ENCODE results near the gene RHO. TPM values are rescaled to one million over a fixed set of nuclear protein-coding genes. Genes with fewer than 3 reads are reported as not detected.
"Not testable (repeated sequence)": the region's sequence is repeated elsewhere in the genome, so short reads cannot be mapped to it uniquely, and the experiment has no call there.

The RHO gene
- total and polyA plus RNA-seq, 2 experiments from 2014 or later = 0.19 TPM; not detected in 1

DNA sequence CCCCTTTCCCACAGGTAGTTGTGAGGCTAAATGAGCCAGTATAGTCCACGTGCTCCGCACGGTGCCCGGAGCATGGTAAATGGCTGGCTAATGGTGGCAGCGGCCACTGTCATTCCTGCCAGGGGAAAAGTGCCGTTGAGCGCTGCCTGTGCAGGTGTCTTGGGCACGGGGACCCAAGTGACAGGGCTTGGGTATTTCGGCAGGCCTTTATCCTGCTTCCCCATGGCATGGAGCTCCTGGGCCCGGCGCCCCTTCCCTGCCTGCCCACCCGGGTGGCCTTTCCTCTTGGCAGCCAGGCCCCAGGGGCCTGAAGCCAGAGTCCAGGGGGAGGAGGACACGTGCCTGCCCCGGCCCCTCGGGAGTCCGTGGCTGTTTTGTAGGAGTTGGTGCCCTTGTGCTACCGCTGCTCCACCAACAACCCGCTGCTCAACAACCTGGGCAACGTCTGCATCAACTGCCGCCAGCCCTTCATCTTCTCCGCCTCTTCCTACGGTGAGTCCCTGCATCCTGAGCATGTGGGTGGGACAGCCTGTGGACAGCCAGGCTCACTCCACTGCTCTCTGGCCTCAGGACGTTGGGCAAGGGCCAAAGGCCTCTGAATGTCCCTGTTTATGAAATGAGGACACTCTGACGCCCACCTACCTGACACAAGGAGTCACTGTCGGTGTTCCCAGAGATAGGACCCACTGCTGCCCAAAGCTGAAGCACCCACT, 13.2 kb upstream of the RHO start:
- 89% methylated on average over 16 of the region's 25 CpGs for WGBS (ENCODE audit: low lambda C conversion rate, missing lambda C conversion rate)
- H3K27ac ChIP-seq; H3K4me3 ChIP-seq; H3K36me3 ChIP-seq (replicated peaks; ENCODE audit: insufficient read depth, low read depth); H4K20me1 ChIP-seq (ENCODE audit: insufficient read depth, poor library complexity, severe bottlenecking); H2AFZ ChIP-seq; H3K79me2 ChIP-seq; H3K4me1 ChIP-seq (ENCODE audit: insufficient read depth); H3K9me2 ChIP-seq (replicated peaks; ENCODE audit: insufficient read depth); H3K27me3 ChIP-seq; DNase-seq (ENCODE audit: low spot score); H3K4me2 ChIP-seq; H3K9me3 ChIP-seq (ENCODE audit: low read depth): not testable (repeated sequence)

DNA sequence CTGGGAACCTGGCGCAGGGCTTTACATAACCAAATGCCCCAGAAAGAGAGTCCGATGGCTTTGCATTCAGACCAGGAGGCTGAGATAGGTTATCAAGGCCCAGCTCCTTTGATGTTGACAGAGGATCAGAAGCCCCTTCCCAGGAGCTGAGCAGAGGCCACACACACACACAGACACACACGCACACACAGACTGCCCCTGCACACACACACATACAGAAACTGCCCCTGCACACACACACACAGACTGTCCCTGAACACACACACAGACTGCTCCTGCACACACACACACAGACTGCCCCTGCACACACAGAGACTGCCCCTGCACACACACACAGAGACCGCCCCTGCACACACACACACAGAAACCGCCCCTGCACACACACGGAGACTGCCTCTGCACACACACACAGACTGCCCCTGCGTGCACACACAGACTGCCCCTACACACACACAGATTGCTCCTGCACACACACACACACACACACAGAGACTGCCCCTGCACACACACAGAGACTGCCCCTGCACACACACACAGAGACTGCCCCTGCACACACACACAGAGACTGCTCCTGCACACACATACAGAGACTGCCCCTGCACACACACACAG, 12.5 kb upstream of the RHO start:
- not testable (repeated sequence) for H3K27ac ChIP-seq; DNase-seq (ENCODE audit: low spot score); H3K9me3 ChIP-seq (ENCODE audit: low read depth); H3K27me3 ChIP-seq; H4K20me1 ChIP-seq (ENCODE audit: insufficient read depth, poor library complexity, severe bottlenecking); H3K4me3 ChIP-seq; H3K79me2 ChIP-seq; H3K36me3 ChIP-seq (replicated peaks; ENCODE audit: insufficient read depth, low read depth); H3K9me2 ChIP-seq (replicated peaks; ENCODE audit: insufficient read depth); H3K4me2 ChIP-seq; H3K4me1 ChIP-seq (ENCODE audit: insufficient read depth); H2AFZ ChIP-seq
- 83% methylated on average over 5 of the region's 7 CpGs for WGBS (ENCODE audit: low lambda C conversion rate, missing lambda C conversion rate)

DNA sequence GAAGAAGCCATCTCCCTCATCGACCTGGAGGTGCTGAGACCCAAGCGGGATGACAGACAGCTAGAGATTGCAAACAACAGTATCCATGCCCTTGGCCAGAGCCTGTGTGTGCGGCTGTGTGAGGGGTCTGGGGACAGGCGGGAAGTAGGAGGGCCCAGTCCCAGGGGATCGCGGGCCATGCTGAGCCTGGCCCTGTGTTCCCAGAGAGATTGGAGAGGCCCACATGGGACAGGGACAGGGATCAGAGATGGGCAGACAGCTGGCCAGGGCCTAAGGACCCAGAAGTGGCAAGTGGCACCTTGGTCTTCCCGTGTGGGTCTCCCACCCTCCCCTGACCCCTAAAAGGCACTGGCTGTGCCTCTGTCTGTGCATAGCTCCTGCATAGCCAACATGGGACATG, 10.9 kb upstream of the RHO start:
- 90% methylated on average over 7 of the region's 7 CpGs for WGBS (ENCODE audit: low lambda C conversion rate, missing lambda C conversion rate)
- H3K27me3 ChIP-seq = no peaks in the 10 kb centered on the region
- H4K20me1 ChIP-seq (ENCODE audit: insufficient read depth, poor library complexity, severe bottlenecking) = no peaks in the 10 kb centered on the region
- H3K79me2 ChIP-seq = no peaks in the 10 kb centered on the region
- no peak overlapping the region for H3K4me3 ChIP-seq
- H2AFZ ChIP-seq = no peak overlapping the region
- no peaks in the 10 kb centered on the region for H3K9me2 ChIP-seq (replicated peaks; ENCODE audit: insufficient read depth)
- no peaks in the 10 kb centered on the region for H3K9me3 ChIP-seq (ENCODE audit: low read depth)
- TF ChIP-seq EZH2phosphoT487 (IDR thresholded peaks at IDR 0.05; ENCODE audit: low read depth, severe bottlenecking, unreplicated experiment) = no peak
- no peak for TF ChIP-seq EZH2 (IDR thresholded peaks at IDR 0.05; ENCODE audit: borderline replicate concordance)
- TF ChIP-seq, protein P1, sequence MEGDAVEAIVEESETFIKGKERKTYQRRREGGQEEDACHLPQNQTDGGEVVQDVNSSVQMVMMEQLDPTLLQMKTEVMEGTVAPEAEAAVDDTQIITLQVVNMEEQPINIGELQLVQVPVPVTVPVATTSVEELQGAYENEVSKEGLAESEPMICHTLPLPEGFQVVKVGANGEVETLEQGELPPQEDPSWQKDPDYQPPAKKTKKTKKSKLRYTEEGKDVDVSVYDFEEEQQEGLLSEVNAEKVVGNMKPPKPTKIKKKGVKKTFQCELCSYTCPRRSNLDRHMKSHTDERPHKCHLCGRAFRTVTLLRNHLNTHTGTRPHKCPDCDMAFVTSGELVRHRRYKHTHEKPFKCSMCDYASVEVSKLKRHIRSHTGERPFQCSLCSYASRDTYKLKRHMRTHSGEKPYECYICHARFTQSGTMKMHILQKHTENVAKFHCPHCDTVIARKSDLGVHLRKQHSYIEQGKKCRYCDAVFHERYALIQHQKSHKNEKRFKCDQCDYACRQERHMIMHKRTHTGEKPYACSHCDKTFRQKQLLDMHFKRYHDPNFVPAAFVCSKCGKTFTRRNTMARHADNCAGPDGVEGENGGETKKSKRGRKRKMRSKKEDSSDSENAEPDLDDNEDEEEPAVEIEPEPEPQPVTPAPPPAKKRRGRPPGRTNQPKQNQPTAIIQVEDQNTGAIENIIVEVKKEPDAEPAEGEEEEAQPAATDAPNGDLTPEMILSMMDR (IDR thresholded peaks at IDR 0.05; ENCODE audit: poor library complexity) = no peak
- H3K27ac ChIP-seq = no peak overlapping the region
- H3K4me1 ChIP-seq (ENCODE audit: insufficient read depth) = no peaks in the 10 kb centered on the region
- no peak overlapping the region for H3K4me2 ChIP-seq
- no peaks in the 10 kb centered on the region for H3K36me3 ChIP-seq (replicated peaks; ENCODE audit: insufficient read depth, low read depth)
- DNase-seq (ENCODE audit: low spot score) = no peak

DNA sequence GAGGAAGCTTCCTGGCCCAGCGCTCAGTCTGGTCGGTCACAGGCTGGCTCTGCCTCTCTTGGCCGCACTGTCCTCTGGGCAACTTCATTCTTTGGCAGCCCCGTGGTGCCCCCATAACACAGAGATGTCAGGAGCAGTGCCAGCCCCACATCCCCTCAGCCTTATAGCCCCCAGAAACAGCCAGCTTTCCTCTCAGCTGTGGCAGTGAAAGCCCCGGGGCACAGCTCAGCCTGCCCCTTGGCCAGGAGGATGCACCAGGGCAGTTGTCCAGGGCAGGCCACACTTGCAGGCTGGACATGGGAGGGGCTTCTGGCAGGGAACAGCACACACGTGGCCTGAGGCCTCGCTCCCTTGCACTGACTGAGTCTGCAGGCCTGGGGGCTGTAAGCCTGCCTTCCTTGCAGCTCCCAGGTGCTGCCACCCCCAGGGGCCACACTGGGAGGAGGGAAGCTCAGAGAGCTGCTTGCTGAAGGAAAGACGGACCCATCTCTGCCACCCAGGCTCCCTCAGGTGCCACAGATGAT, 10.3 kb upstream of the RHO start:
- Histone ChIP-seq H3K9me3 (ENCODE audit: low read depth) (no peaks in the 10 kb centered on the region), H3K4me1 (ENCODE audit: insufficient read depth) (no peaks in the 10 kb centered on the region), H3K4me3 (no peak overlapping the region), H3K79me2 (no peaks in the 10 kb centered on the region), H2AFZ (no peak overlapping the region), H3K27ac (no peak overlapping the region), H4K20me1 (ENCODE audit: insufficient read depth, poor library complexity, severe bottlenecking) (no peaks in the 10 kb centered on the region), H3K9me2 (replicated peaks; ENCODE audit: insufficient read depth) (no peaks in the 10 kb centered on the region), H3K36me3 (replicated peaks; ENCODE audit: insufficient read depth, low read depth) (no peaks in the 10 kb centered on the region), H3K4me2 (no peak overlapping the region), H3K27me3 (no peaks in the 10 kb centered on the region)
- TF ChIP-seq, protein P1 (IDR thresholded peaks at IDR 0.05; ENCODE audit: poor library complexity) = no peak
- TF ChIP-seq EZH2phosphoT487 (IDR thresholded peaks at IDR 0.05; ENCODE audit: low read depth, severe bottlenecking, unreplicated experiment) = no peak
- no peak for TF ChIP-seq EZH2 (IDR thresholded peaks at IDR 0.05; ENCODE audit: borderline replicate concordance)
- no peak for DNase-seq (ENCODE audit: low spot score)
- WGBS (ENCODE audit: low lambda C conversion rate, missing lambda C conversion rate) = 89% methylated on average over 8 of the region's 8 CpGs
